SK-N-MC (cell line): Measurements from ENCODE around the gene TTC7B.

Source experiments
- EZH2 ChIP-seq: fragments of 200-600 bp; sonication (generic); IDR thresholded peaks from one replicate; pipeline ENCODE4 v1.6.1; 2017; ENCODE audit warnings: antibody characterized with exemption
- POLR2AphosphoS5 ChIP-seq: IDR thresholded peaks from 2 replicates; pipeline ENCODE4 v1.6.1; 2012; ENCODE audit warnings: mild to moderate bottlenecking, low read depth, low read length, borderline replicate concordance

- TF ChIP-seq POLR2AphosphoS5 (no peak), EZH2 (no peak)
Measured at GRCh38 chr14:90809530-90810312, 6.5 kb downstream of the TTC7B start.
